ENCODE measurements around the gene DRG2. TPM values are rescaled to one million over a fixed set of nuclear protein-coding genes. Genes with fewer than 3 reads are reported as not detected.

The DRG2 gene
- total and polyA plus RNA-seq, 2 of the 8 experiments (the other 6 are each of a cell fraction or from before 2014, with no cell fraction given): 44.6 to 47.8 TPM

DNA sequence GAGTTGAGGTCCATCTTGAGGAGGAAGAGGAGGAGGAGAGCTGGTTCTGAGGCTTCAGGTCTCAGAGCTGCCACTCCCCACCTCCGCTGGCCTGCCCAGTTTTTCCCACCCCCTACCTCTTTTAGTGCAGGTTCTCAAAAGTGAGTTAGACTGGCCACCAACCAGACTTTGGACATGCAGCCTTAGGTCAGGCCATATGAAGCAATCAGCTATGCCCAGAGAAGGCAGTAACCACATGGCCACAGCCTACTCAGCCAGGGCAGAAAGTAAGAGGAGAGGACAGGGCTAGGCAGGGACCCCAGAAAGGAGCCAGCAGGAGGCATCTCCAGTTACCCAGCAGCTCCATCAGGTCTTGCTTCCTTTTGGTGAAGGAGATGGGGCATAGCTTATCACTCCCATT, 29.8 kb downstream of the DRG2 start:
- Histone ChIP-seq H3K4me1 (replicated peaks in 1 of 4; ENCODE audit: control insufficient read depth in 3 of 4, insufficient read depth in 4 of 4, low read length in 3 of 4) (no peaks in the 10 kb centered on the region; a peak in 1 of 7 replicates), H3K14ac (ENCODE audit: insufficient read length) (no peak overlapping the region), H4K91ac (replicated peaks; ENCODE audit: insufficient read length, low read length) (no peak overlapping the region), H3K56ac (replicated peaks; ENCODE audit: insufficient read length, low read depth, low read length) (no peak overlapping the region), H3K27ac (ENCODE audit: low read depth, low read length) (no peak overlapping the region), H3K4ac (replicated peaks; ENCODE audit: insufficient read length, low read depth, low read length) (no peak overlapping the region), H2BK20ac (ENCODE audit: low read length) (no peak overlapping the region), H3K36me3 (ENCODE audit: control insufficient read depth in 2 of 4, insufficient read depth in 4 of 4, low read length in 3 of 4) (peaks cover 0 to 4% (median 0%) of the 10 kb centered on the region in 4 experiments; a peak in 1 of 8 replicates), H3K18ac (ENCODE audit: extremely low read depth, low read length) (no peak overlapping the region), H2BK120ac (replicated peaks; ENCODE audit: low read depth, low read length) (no peak overlapping the region), H3K23ac (ENCODE audit: insufficient read length) (no peak overlapping the region), H3K79me1 (ENCODE audit: low read depth, low read length) (no peaks in the 10 kb centered on the region), H3K23me2 (ENCODE audit: low read depth, low read length) (no peaks in the 10 kb centered on the region), H4K8ac (ENCODE audit: extremely low read depth, insufficient read depth, low read length) (no peak overlapping the region), H3K9me3 (ENCODE audit: insufficient read depth in 2 of 2, low read depth in 1 of 2, low read length in 1 of 2) (peaks cover 10 to 24% of the 10 kb centered on the region in 2 experiments), H2BK12ac (ENCODE audit: low read depth, low read length) (no peak overlapping the region), H3K9ac (replicated peaks in 1 of 4; ENCODE audit: extremely low read depth in 1 of 4, low read depth in 3 of 4, low read length in 3 of 4) (no peak overlapping the region), H2BK5ac (ENCODE audit: low read depth, low read length) (no peak overlapping the region), H4K20me1 (replicated peaks in 1 of 2; ENCODE audit: control insufficient read depth in 1 of 2, insufficient read depth in 2 of 2, low read length in 2 of 2) (no peaks in the 10 kb centered on the region), H2BK15ac (ENCODE audit: low read length) (no peak overlapping the region), H3K27me3 (replicated peaks in 1 of 4; ENCODE audit: control insufficient read depth in 3 of 4, extremely low read depth in 1 of 4, insufficient read depth in 3 of 4, low read length in 3 of 4) (no peaks in the 10 kb centered on the region), H3K4me2 (ENCODE audit: insufficient read depth in 1 of 2, low read depth in 2 of 2, low read length in 2 of 2) (no peak overlapping the region), H4K5ac (ENCODE audit: insufficient read length, low read depth, low read length) (no peak overlapping the region), H3K79me2 (ENCODE audit: control insufficient read depth in 1 of 2, insufficient read depth in 2 of 2, low read length in 2 of 2) (no peaks in the 10 kb centered on the region), H2AFZ (ENCODE audit: low read length) (no peak overlapping the region), H3K4me3 (ENCODE audit: extremely low read depth in 1 of 4, insufficient read depth in 2 of 4, low read depth in 3 of 4, low read length in 4 of 4) (no peak overlapping the region), H2AK5ac (ENCODE audit: low read depth, low read length) (no peak overlapping the region)
- no peak for TF ChIP-seq POU5F1 (IDR thresholded peaks at IDR 0.05; ENCODE audit: low read depth, low read length)
- no peak for TF ChIP-seq NRF1 (IDR thresholded peaks at IDR 0.05; ENCODE audit: low read depth, low read length)
- WGBS, 2 experiments (ENCODE audit: extremely low coverage in 1 of 2, insufficient coverage in 1 of 2, insufficient read length in 1 of 2, insufficient replicate concordance in 2 of 2, low coverage in 1 of 2, low lambda C conversion rate in 2 of 2, missing lambda C conversion rate in 1 of 2): 82% methylated on average over 1 of the region's 1 CpG; no CpG with 5 or more reads in 1 of the 2 experiments
- ChIA-PET POLR2A (ENCODE audit: partially characterized antibody) (interaction anchor here (0.7 to 1.5 kb wide), 6 partner anchors 8 to 27 kb away, joined by 3 to 5 read pairs (median 4); partner anchors contain the start of gene MYO15A), CTCF (ENCODE audit: partially characterized antibody) (interaction anchor here (2.7 kb wide), 1 partner anchor 23 kb away, joined by 18 read pairs; no protein-coding TSS in a partner anchor)
- DNase-seq (ENCODE audit: low read depth in 1 of 2, low spot score in 2 of 2) (no peak), FAIRE-seq (no peak)
